PC-3 (cell line): ENCODE data around the gene PLXNA4. TPM values are rescaled to one million over a fixed set of nuclear protein-coding genes. Genes with fewer than 3 reads are reported as not detected.

Experiments
- ATAC-seq: fragments of 200-7000 bp; cut with Tn5 transposase; 2 replicates; pipeline ENCODE4 v1.9.1; 2020; ENCODE audit warnings: mild to moderate bottlenecking, moderate library complexity
- BruUV-seq: library from RNA; stranded (reverse); fragments of 400-500 nt; replicated peaks from 2 replicates; lab custom pipeline; 2021; lab: Mats Ljungman, UMichigan
- CTCF ChIA-PET: fragments of 300-600 bp; sonication (Branson Sonifier 250); formaldehyde crosslinking; loops from one replicate; lab custom pipeline; 2022; ENCODE audit warnings: antibody characterized with exemption; lab: Charles Lee
- POLR2A ChIA-PET: fragments of 300-600 bp; sonication (Branson Sonifier 250); formaldehyde crosslinking; loops from one replicate; lab custom pipeline; 2022; ENCODE audit warnings: antibody characterized with exemption; ENCODE audit not compliant: unreplicated experiment; lab: Charles Lee
- DNase-seq: peaks from one replicate; pipeline ENCODE4 v3.0.0-alpha.2; 2015
- H2AFZ ChIP-seq: fragments of 300-600 bp; sonication (generic); 2 replicates; pipeline ENCODE4 v1.6.0; 2016; ENCODE audit warnings: antibody characterized with exemption, low read length
- H3F3A ChIP-seq: fragments of 300-600 bp; sonication (generic); one replicate; pipeline ENCODE4 v1.6.0; 2017; ENCODE audit warnings: antibody characterized with exemption, low read length, control low read depth, mild to moderate bottlenecking; ENCODE audit not compliant: unreplicated experiment
- H3K27ac ChIP-seq: fragments of 300-600 bp; sonication (generic); 2 replicates; pipeline ENCODE4 v1.5.1; 2016; ENCODE audit warnings: mild to moderate bottlenecking, low read length
- H3K27me3 ChIP-seq: fragments of 300-600 bp; sonication (generic); 2 replicates; pipeline ENCODE4 v1.6.1; 2016; ENCODE audit warnings: low read length, mixed read lengths
- H3K36me3 ChIP-seq: fragments of 300-600 bp; sonication (generic); 2 replicates; pipeline ENCODE4 v1.6.1; 2016; ENCODE audit warnings: low read depth, mixed run types, low read length, mixed read lengths
- H3K4me1 ChIP-seq: fragments of 300-600 bp; sonication (generic); 2 replicates; pipeline ENCODE4 v1.5.1; 2016; ENCODE audit warnings: low read length; ENCODE audit not compliant: insufficient read depth
- H3K4me2 ChIP-seq: fragments of 300-600 bp; sonication (generic); 2 replicates; pipeline ENCODE4 v1.6.0; 2016; ENCODE audit warnings: low read length
- H3K4me3 ChIP-seq: fragments of 300-600 bp; sonication (generic); 2 replicates; pipeline ENCODE4 v1.5.1; 2016; ENCODE audit warnings: mild to moderate bottlenecking, low read length, mixed read lengths
- H3K79me2 ChIP-seq: fragments of 300-600 bp; sonication (generic); 2 replicates; pipeline ENCODE4 v1.6.1; 2017; ENCODE audit warnings: low read length, mixed read lengths
- H3K9ac ChIP-seq: fragments of 300-600 bp; sonication (generic); 2 replicates; pipeline ENCODE4 v1.6.0; 2016; ENCODE audit warnings: mild to moderate bottlenecking, low read length
- H3K9me2 ChIP-seq: fragments of 300-600 bp; sonication (generic); replicated peaks from 2 replicates; pipeline ENCODE4 v1.6.1; 2016; ENCODE audit warnings: mixed run types, low read length, mixed read lengths
- H3K9me3 ChIP-seq: fragments of 300-600 bp; sonication (generic); 2 replicates; pipeline ENCODE4 v1.6.1; 2016; ENCODE audit warnings: low read length, mixed read lengths
- H4K20me1 ChIP-seq: fragments of 300-600 bp; sonication (generic); 2 replicates; pipeline ENCODE4 v1.6.1; 2016; ENCODE audit warnings: low read length, mixed read lengths
- CTCF ChIP-seq: fragments of 300-600 bp; sonication (generic); conservative IDR thresholded peaks from 2 replicates; pipeline ENCODE4 v1.5.1; 2017; ENCODE audit warnings: antibody characterized with exemption, low read depth, mild to moderate bottlenecking, low read length
- EZH2 ChIP-seq: fragments of 300-600 bp; sonication (generic); IDR thresholded peaks from one replicate; pipeline ENCODE4 v1.6.1; 2017; ENCODE audit warnings: antibody characterized with exemption, mild to moderate bottlenecking, low read length; ENCODE audit not compliant: unreplicated experiment
- EZH2phosphoT487 ChIP-seq: fragments of 300-600 bp; sonication (generic); IDR thresholded peaks from 2 replicates; pipeline ENCODE4 v1.6.1; 2018; ENCODE audit warnings: mild to moderate bottlenecking, antibody characterized with exemption, low read length, borderline replicate concordance
- intact Hi-C: fragments of 100-400 bp; cut with micrococcal nuclease; formaldehyde crosslinking; loops from 2 replicates; pipeline ENCODE4 v1.9.0; 2023
- total RNA-seq: library from RNA; depleted of rRNA; stranded (reverse); fragments of >200 nt; gene quantifications from 2 replicates; pipeline ENCODE4 v1.2.3, GENCODE V29; 2014

PLXNA4 gene
- total RNA-seq, 1 experiment from 2014 or later = 1.2 TPM

GRCh38 chr7:132575419-132575981 is 770 bp downstream of the PLXNA4 start:
- H3K4me3 ChIP-seq = peak overlapping the region; percentile 77
- no peaks in the 10 kb centered on the region for H3K9me2 ChIP-seq
- H3K27ac ChIP-seq = no peak overlapping the region
- H3K9ac ChIP-seq = no peak overlapping the region
- H3K27me3 ChIP-seq = peaks cover 32% of the 10 kb centered on the region
- H2AFZ ChIP-seq = peak overlapping the region; percentile 83
- no peaks in the 10 kb centered on the region for H4K20me1 ChIP-seq
- DNase-seq = peak; percentile 53
- ChIA-PET CTCF (no interaction called here), POLR2A (no interaction called here)
- no peak for TF ChIP-seq EZH2phosphoT487
- peak; percentile 38; the same call in 1 of the 2 replicates for TF ChIP-seq CTCF
- TF ChIP-seq EZH2 = no peak
- peaks cover 2% of the 10 kb centered on the region; the same call in 1 of the 2 replicates for H3K4me1 ChIP-seq
- peak; percentile 64 for ATAC-seq
- H3K9me3 ChIP-seq = no peaks in the 10 kb centered on the region
- intact Hi-C loops = no loop called here
- no peaks in the 10 kb centered on the region for H3F3A ChIP-seq
- no peaks in the 10 kb centered on the region for H3K79me2 ChIP-seq
- no peaks in the 10 kb centered on the region for H3K36me3 ChIP-seq
- TSS peak; percentile 35 for BruUV-seq
- H3K4me2 ChIP-seq = peak overlapping the region; percentile 96

- POLR2A ChIA-PET = no interaction called here
- CTCF ChIA-PET = no interaction called here
These were observed 2.0 kb downstream of the PLXNA4 start for GRCh38 chr7:132574223-132574622.

More at GRCh38 chr7:132574223-132574622, 2.0 kb downstream of the PLXNA4 start:
- H2AFZ ChIP-seq = no peak overlapping the region
- no peaks in the 10 kb centered on the region for H3K79me2 ChIP-seq
- DNase-seq (no peak), ATAC-seq (no peak)
- no peak overlapping the region for H3K9ac ChIP-seq
- BruUV-seq = no TSS peak
- H3K27me3 ChIP-seq = peaks cover 32% of the 10 kb centered on the region
- H3F3A ChIP-seq = no peaks in the 10 kb centered on the region
- no peak overlapping the region for H3K27ac ChIP-seq
- H3K4me1 ChIP-seq = no peaks in the 10 kb centered on the region
- TF ChIP-seq EZH2phosphoT487 = no peak
- TF ChIP-seq CTCF = no peak
- no peak for TF ChIP-seq EZH2
- no peaks in the 10 kb centered on the region for H3K9me3 ChIP-seq
- no peaks in the 10 kb centered on the region for H3K9me2 ChIP-seq
- H3K36me3 ChIP-seq = no peaks in the 10 kb centered on the region
- H3K4me3 ChIP-seq = no peak overlapping the region
- H3K4me2 ChIP-seq = no peak overlapping the region
- H4K20me1 ChIP-seq = no peaks in the 10 kb centered on the region
- intact Hi-C loops = no loop called here
